Caco-2 (cell line): Measurements from ENCODE around the gene TMEM39A. TPM values are rescaled to one million over a fixed set of nuclear protein-coding genes. Genes with fewer than 3 reads are reported as not detected.

Source experiments
- BruUV-seq: library from RNA; stranded (reverse); fragments of 400-500 nt; replicated peaks from 2 replicates; lab custom pipeline; 2021; lab: Mats Ljungman, UMichigan
- CTCF ChIA-PET: fragments of 300-600 bp; sonication (Branson Sonifier 250); formaldehyde crosslinking; loops from one replicate; lab custom pipeline; 2022; ENCODE audit warnings: antibody characterized with exemption; lab: Charles Lee
- POLR2A ChIA-PET: fragments of 300-600 bp; sonication (Branson Sonifier 250); formaldehyde crosslinking; loops from one replicate; lab custom pipeline; 2022; ENCODE audit warnings: antibody characterized with exemption; lab: Charles Lee
- DNase-seq, 2 experiments: peaks; one replicate each; pipeline versions ENCODE4 v3.0.0 to v3.0.0-alpha.2; 2020 to 2022
- H3K27me3 ChIP-seq: replicated peaks from 2 replicates; pipeline ENCODE4 v1.6.0; 2011; ENCODE audit warnings: low read length; ENCODE audit not compliant: control insufficient read depth, insufficient read depth
- H3K36me3 ChIP-seq: 2 replicates; pipeline ENCODE4 v1.5.1; 2011; ENCODE audit warnings: low read length; ENCODE audit not compliant: control insufficient read depth, insufficient read depth
- H3K4me1 ChIP-seq: fragments of 250-450 bp; sonication (Bioruptor Pico); 2 replicates; pipeline ENCODE4 v1.5.1; 2020; ENCODE audit warnings: mild to moderate bottlenecking
- H3K4me3 ChIP-seq: 2 replicates; pipeline ENCODE4 v1.5.1; 2011; ENCODE audit warnings: low read depth, mild to moderate bottlenecking, control low read depth, low read length
- H3K9me3 ChIP-seq: fragments of 250-450 bp; sonication (Bioruptor Pico); 2 replicates; pipeline ENCODE4 v1.5.1; 2020; ENCODE audit warnings: mild to moderate bottlenecking, moderate library complexity
- H3K27ac Mint-ChIP-seq: one replicate; pipeline ENCODE4 v1.8.0; 2022; ENCODE audit warnings: mixed read lengths; ENCODE audit not compliant: unreplicated experiment
- H3K27me3 Mint-ChIP-seq: one replicate; pipeline ENCODE4 v1.8.0; 2022; ENCODE audit warnings: mixed read lengths; ENCODE audit not compliant: insufficient read depth, unreplicated experiment
- H3K36me3 Mint-ChIP-seq: one replicate; pipeline ENCODE4 v1.8.0; 2022; ENCODE audit warnings: mild to moderate bottlenecking, mixed read lengths; ENCODE audit not compliant: insufficient read depth, unreplicated experiment
- H3K4me1 Mint-ChIP-seq: one replicate; pipeline ENCODE4 v1.8.0; 2022; ENCODE audit warnings: low read depth, mixed read lengths; ENCODE audit not compliant: unreplicated experiment
- H3K4me3 Mint-ChIP-seq: one replicate; pipeline ENCODE4 v1.8.0; 2022; ENCODE audit warnings: mild to moderate bottlenecking, moderate library complexity, mixed read lengths; ENCODE audit not compliant: unreplicated experiment
- H3K9me3 Mint-ChIP-seq: one replicate; pipeline ENCODE4 v1.8.0; 2022; ENCODE audit warnings: mixed read lengths; ENCODE audit not compliant: unreplicated experiment
- CTCF ChIP-seq, 2 experiments: fragments of 200-600 bp in 1 of 2; IDR thresholded peaks; 1 replicate in 1 of 2; 2 replicates in 1 of 2; pipeline versions ENCODE4 v1.5.1 to v1.8.0; 2011 to 2022; ENCODE audit warnings: antibody characterized with exemption in 1 of 2, control low read depth in 1 of 2, inconsistent platforms in 1 of 2, low read depth in 1 of 2, low read length in 1 of 2, mild to moderate bottlenecking in 1 of 2, moderate library complexity in 1 of 2; ENCODE audit not compliant: insufficient read depth in 1 of 2, severe bottlenecking in 1 of 2, unreplicated experiment in 1 of 2
- intact Hi-C: fragments of 100-400 bp; cut with micrococcal nuclease; formaldehyde crosslinking; loops from one replicate; pipeline ENCODE4 v1.10.0; 2022; ENCODE audit not compliant: unreplicated experiment
- total RNA-seq: library from RNA; stranded (reverse); gene quantifications from 2 replicates; pipeline ENCODE4 v1.2.3, GENCODE V29; 2022

TMEM39A gene
- total RNA-seq, 1 experiment from 2014 or later: 52.1 TPM

- intact Hi-C loops: no loop called here
- POLR2A ChIA-PET: no interaction called here
- H3K4me3 ChIP-seq: no peak overlapping the region
Measured at GRCh38 chr3:119500901-119501300, 37.5 kb upstream of the TMEM39A start.

GRCh38 chr3:119500265-119500664, 36.9 kb upstream of the TMEM39A start:
- DNase-seq: no peak
- Mint-ChIP-seq H3K9me3 (no peaks in the 10 kb centered on the region), H3K27me3 (no peaks in the 10 kb centered on the region), H3K4me1 (peaks cover 12% of the 10 kb centered on the region), H3K4me3 (peak overlapping the region; percentile 19), H3K36me3 (peaks cover 10% of the 10 kb centered on the region), H3K27ac (no peak overlapping the region)
- no peak for TF ChIP-seq CTCF (IDR thresholded peaks at IDR 0.05; ENCODE audit: insufficient read depth in 1 of 2, low read depth in 1 of 2, low read length in 1 of 2, severe bottlenecking in 1 of 2, unreplicated experiment in 1 of 2)
- Histone ChIP-seq H3K4me3 (no peak overlapping the region), H3K4me1 (0 out of 2 replicates have a peak, but pooled peaks cover 7% of the 10 kb centered on the region), H3K27me3 (no peaks in the 10 kb centered on the region), H3K9me3 (no peaks in the 10 kb centered on the region), H3K36me3 (no peaks in the 10 kb centered on the region)
- CTCF ChIA-PET: no interaction called here
- POLR2A ChIA-PET: no interaction called here
- BruUV-seq: no TSS peak
- intact Hi-C loops: no loop called here

More at GRCh38 chr3:119500901-119501300, 37.5 kb upstream of the TMEM39A start:
- Mint-ChIP-seq H3K36me3 (peaks cover 10% of the 10 kb centered on the region), H3K4me1 (peaks cover 12% of the 10 kb centered on the region), H3K4me3 (no peak overlapping the region), H3K27ac (no peak overlapping the region), H3K27me3 (no peaks in the 10 kb centered on the region), H3K9me3 (no peaks in the 10 kb centered on the region)
- Histone ChIP-seq H3K36me3 (no peaks in the 10 kb centered on the region), H3K27me3 (no peaks in the 10 kb centered on the region), H3K4me1 (0 out of 2 replicates have a peak, but pooled peaks cover 7% of the 10 kb centered on the region), H3K9me3 (no peaks in the 10 kb centered on the region)
- no peak for DNase-seq
- no peak for TF ChIP-seq CTCF (IDR thresholded peaks at IDR 0.05; ENCODE audit: insufficient read depth in 1 of 2, low read depth in 1 of 2, low read length in 1 of 2, severe bottlenecking in 1 of 2, unreplicated experiment in 1 of 2)
- BruUV-seq: no TSS peak
- CTCF ChIA-PET: no interaction called here

- Histone ChIP-seq H3K9me3 (no peaks in the 10 kb centered on the region), H3K36me3 (no peaks in the 10 kb centered on the region), H3K4me3 (peak within 1 kb of the TSS; percentile 42), H3K27me3 (no peaks in the 10 kb centered on the region), H3K4me1 (0 out of 2 replicates have a peak, but pooled peaks cover 7% of the 10 kb centered on the region)
- Mint-ChIP-seq H3K36me3 (peaks cover 10% of the 10 kb centered on the region), H3K4me1 (peaks cover 12% of the 10 kb centered on the region), H3K4me3 (peak within 1 kb of the TSS; percentile 99), H3K27me3 (no peaks in the 10 kb centered on the region), H3K27ac (peak within 1 kb of the TSS; percentile 98), H3K9me3 (no peaks in the 10 kb centered on the region)
- POLR2A ChIA-PET: interaction anchor here (1.2 to 2.4 kb wide), 4 partner anchors 30 to 178 kb away, joined by 4 to 29 read pairs (median 8); partner anchors contain the start of genes COX17, POGLUT1 and TMEM39A
- DNase-seq: peak; percentile 96 to 97
- no peak for TF ChIP-seq CTCF (IDR thresholded peaks at IDR 0.05; ENCODE audit: insufficient read depth in 1 of 2, low read depth in 1 of 2, low read length in 1 of 2, severe bottlenecking in 1 of 2, unreplicated experiment in 1 of 2)
- CTCF ChIA-PET: interaction anchor here (0.7 to 1.0 kb wide), 2 partner anchors 35 to 75 kb away, joined by 3 to 5 read pairs; partner anchors contain the start of gene TMEM39A
- TSS peak; percentile 66 for BruUV-seq
- intact Hi-C loops: loop anchor here (1.0 kb wide), 3 partner anchors 29 to 179 kb away; partner anchors contain the start of genes COX17 and TMEM39A
Measured at GRCh38 chr3:119498186-119499011, 35.0 kb upstream of the TMEM39A start, which contains the start of gene TIMMDC1. Gene TIMMDC1, plus strand, starts transcription at chr3:119498547. Its CDS starts 187 bp downstream, at chr3:119498734.
